H54 (cell line): ENCODE data around the gene SRGAP1.
"Not testable (repeated sequence)": the region's sequence is repeated elsewhere in the genome, so short reads cannot be mapped to it uniquely, and the experiment has no call there.

ENCODE experiments used
- DNase-seq: peaks from one replicate; pipeline ENCODE4 v3.0.0; 2011; ENCODE audit warnings: low spot score, mixed read lengths; ENCODE audit not compliant: insufficient read length
- FAIRE-seq: peaks from 3 replicates; lab custom pipeline; 2011; peaks lifted over from hg19 to GRCh38; lab: Jason Lieb, UNC
- POLR2A ChIP-seq: IDR thresholded peaks from 2 replicates; pipeline ENCODE4 v1.6.1; 2011; ENCODE audit warnings: low read depth, mild to moderate bottlenecking, low read length

The SRGAP1 gene

DNA sequence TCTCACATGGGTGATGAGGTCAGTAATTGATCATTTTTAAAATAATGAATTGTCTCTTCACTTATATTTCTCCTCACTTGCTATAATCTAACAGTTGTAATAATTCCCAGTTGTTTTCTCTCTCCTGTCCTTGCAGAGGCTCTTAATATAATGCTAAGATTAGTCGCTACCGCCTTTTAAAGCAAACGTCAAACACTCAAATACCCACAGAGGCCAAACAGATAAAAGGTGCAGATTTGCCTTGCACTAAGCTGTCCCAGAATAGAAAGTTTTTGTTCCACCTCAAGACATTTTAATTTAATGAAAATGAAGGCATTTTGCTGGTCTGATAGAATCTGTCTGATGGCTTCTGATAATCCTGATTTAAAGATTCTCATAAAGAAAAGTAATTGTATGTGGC is 218.6 kb downstream of the SRGAP1 start:
- FAIRE-seq (peak; percentile 43), DNase-seq (no peak)
- no peak for TF ChIP-seq POLR2A

DNA sequence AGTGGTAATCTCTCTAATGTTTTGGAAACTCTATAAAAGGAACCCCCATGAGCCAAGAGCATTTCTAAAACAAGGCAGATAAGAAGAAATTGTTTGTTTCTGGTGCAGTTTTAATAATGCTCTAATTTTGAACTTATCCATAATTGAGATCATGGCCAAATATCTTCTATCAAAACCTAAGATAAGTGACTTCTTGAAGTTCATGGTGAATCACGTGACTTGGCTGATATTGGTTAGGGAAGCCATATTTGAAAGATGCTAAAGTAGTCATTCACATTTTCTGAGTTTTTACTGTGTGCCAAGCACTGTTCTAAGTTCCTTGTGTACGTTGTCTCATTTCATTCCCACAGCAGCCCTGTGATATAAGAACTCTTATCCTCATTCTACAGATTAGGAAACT is 219.7 kb downstream of the SRGAP1 start:
- FAIRE-seq, result peak; percentile 66
- DNase-seq, result no peak
- no peak for TF ChIP-seq POLR2A

DNA sequence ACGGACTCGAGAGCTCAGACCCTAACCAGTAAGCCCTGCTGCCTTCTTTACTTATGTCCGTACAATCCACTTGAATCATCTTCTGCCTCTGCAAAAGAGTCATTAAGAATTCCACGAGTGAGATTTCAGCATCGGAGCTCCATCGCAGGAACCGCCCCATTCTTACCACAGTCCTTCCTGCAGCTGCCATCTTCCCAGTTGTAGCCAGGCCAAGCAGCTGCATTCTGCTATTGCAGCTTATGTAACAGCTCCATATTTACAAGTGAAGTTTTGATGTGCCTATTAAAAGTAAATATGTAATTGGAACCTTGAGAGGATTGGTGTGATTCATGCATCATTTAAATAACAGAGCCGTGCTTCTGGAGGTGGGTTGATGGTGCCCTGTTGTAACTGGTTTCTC is 220.2 kb downstream of the SRGAP1 start:
- no peak for FAIRE-seq
- no peak for DNase-seq
- TF ChIP-seq POLR2A, result no peak

DNA sequence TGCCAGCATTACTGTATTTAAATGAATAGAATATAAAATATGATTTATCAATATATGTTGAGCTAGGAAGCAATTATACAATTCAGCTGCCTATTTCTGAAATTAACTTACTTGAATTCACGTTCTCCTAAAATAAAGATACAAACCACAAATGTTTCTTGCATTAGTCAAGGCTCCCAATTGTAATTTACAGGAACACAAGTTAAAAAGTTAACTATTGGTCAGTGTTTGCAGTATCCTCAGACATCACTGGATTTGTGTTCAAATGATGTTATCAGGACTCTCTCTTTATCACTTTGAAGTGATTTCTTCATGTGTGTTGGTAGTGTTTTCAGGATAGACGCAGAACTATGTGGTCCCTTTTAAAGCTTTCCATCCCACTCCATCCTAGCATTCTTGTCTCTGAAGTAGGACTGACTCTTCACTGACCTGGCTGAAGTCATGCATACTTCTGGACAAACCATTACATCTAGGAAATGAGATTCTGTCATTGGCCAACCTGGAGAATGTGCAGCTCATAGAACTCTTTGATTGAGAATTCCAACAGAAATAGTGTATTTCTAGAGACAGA is 221.5 kb downstream of the SRGAP1 start:
- TF ChIP-seq POLR2A, result no peak
- FAIRE-seq, result peak; percentile 38
- DNase-seq, result no peak

DNA sequence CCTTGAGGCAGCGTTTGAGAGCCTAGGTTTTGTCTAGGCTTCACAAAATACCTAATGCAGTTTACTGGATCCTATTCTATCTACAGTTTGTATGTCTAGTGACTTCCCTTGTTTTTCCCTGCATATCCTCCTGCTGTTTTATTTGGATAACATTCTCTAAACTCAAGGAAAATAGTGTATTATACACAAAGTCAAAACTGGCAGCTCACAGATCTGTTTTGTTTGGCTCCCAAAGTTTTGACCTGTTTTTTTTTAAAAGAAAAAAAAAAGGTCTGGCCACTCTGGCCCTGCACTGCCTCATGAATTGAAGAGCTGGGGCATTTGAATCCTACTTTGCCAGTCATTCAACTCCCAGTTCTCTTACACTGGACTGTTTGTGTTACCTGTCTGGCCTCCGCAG is 222.3 kb downstream of the SRGAP1 start:
- DNase-seq (no peak), FAIRE-seq (no peak)
- TF ChIP-seq POLR2A, result no peak

DNA sequence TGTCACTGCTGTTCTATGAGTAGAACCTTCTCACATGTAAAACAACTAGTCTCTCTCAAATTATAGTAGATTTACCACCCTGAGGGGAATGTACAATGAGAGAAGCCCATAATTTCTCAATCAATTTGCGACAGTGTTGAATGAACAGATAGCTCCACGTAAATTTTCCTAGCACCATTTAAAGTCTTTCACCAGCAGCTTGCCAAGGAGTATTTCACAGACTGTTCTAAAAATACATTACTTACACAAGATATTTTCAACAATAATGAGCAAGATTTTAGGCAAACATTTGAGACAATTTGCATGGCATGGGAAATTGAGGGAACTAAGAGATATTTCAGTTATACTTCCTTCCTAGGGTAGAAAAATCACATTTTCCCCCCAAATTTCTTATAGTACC is 226.0 kb downstream of the SRGAP1 start:
- no peak for DNase-seq
- no peak for TF ChIP-seq POLR2A
- FAIRE-seq, result no peak

DNA sequence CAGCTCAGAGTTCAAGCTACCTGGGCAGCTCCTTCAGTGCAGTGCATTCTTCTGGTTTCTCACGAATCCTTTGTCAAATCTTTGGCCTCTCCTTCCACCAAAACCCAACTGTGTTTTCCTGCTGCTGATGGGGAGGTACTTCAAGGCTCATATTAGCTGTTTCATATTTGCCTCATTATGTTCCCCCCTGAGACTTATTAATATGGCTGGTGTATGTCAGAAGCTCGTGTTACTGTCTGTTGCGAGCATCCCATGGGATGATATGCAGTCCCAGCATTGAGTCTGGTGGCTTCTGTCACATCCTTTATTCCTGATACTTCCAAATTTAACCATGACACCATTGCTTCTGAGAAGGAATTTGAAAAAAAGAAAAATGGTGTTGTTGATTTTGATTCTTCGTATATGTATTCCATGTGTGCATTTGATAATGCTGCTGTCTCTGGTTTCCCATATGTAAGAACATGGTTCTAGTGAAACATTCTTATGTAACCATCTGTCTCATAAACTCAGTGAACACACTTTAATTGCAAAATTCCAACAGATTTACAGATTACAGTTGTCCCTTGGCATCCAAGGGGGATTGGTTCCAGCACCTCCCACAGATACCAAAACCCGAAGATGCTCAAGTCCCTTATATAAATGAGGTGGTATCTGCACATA is 228.5 kb downstream of the SRGAP1 start:
- no peak for TF ChIP-seq POLR2A
- DNase-seq (no peak), FAIRE-seq (no peak)

DNA sequence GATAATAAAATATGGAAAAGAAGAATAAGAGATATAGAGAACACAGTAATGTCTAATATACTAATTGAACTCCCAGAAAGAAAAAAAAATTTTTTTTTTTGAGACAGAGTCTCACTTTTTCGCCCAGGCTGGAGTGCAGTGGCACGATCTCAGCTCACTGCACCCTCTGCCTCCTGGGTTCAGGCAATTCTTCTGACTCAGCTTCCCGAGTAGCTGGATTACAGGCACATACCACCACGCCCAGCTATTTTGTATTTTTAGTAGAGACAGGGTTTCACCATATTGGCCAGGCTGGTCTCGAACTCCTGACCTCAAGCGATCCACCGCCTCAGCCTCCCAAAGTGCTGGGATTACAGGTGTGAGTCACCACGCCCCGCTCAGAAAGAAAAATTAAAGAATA is 232.1 kb downstream of the SRGAP1 start:
- FAIRE-seq, result not testable (repeated sequence)

DNA sequence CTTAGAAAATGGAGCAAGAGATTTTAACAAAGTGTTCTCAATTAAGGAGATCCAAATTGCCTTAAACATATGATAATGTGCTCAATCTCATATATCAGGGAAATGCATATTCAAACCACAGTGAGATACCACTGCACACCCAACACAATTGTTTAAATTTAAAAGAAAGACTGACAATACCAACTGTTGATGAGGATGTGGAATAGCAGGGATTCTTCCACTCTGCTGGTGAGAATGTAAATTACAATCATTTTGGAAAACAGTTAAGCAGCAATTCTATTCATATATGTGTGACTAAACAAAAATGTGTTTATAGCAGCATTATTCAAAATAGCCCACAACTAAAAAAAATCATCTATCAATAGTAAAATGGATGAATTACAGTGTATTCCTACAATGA is 233.4 kb downstream of the SRGAP1 start:
- TF ChIP-seq POLR2A, result no peak
- no peak for DNase-seq
- FAIRE-seq, result no peak

More for the DNA sequence above, 232.1 kb downstream of the SRGAP1 start:
- DNase-seq, result not testable (repeated sequence)

DNA sequence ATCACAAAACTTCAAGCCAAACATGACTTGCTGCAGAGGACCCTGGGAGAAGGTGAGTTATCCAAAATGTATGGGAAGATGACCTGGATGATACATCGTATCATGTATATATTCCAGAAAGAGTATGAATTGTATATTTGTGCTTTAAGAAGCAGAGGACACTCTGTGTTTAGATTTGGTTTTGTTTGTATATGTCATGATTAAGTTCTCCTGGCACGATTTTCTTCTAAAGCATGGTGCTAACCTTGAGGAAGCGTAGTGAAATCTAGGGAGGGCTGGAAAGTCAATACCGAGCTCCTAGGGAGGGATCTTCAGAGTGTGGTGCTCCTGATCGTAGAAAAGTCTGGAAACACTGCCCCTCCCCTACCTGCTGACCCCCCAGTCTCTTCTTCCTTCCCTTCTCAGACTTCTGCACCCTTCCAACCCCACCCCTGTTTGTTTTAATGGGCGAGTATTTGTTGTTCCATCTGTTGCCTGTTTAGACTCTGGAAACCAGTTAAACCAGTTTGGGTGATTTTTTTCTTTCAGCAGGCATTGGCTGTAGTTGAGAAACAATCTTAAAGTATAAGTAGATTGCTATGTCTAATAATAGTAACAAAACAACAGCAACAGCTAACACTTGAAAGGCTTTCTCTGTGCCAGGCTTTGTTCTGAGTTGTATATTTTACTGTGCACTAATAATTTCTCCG is 236.0 kb downstream of the SRGAP1 start:
- no peak for FAIRE-seq
- no peak for TF ChIP-seq POLR2A
- no peak for DNase-seq

DNA sequence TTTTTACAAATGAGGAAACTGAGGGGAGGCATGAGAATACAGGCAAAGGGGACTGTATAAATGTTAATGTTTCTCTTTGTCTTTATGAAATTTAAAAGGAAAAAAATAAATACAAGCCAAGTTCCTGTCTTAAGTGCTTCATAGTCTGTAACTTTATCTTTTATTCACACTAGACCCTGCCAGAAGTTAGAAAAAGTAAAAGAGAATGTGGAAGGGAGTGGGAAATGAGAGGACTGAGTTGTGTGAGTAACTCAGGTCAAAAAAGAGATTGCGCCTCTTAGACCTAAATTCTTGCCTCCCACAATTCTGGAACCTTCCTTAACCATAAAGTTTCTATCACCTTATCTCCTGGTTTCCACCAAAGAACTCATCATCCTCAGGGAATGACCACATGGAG is 236.5 kb downstream of the SRGAP1 start:
- TF ChIP-seq POLR2A, result no peak
- FAIRE-seq, result no peak
- no peak for DNase-seq

DNA sequence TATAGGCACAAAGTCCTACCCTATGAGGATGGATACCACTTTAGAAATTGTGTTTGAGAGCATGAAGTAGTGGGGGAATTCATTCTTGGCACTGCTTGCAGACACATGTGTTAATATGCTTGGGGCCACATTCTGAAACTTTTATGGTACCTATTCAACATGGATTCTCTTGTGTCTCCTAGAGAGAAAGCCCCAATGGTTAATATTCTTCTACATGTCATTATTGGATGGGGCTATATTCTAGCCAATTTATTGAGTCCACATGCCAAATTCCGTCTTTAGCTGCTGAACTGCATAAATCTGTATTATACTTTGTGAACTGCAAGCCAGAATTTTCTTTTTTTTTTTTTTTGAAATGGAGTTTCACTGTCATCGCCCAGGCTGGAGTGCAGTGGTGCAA is 237.6 kb downstream of the SRGAP1 start:
- FAIRE-seq (no peak), DNase-seq (no peak)

DNA sequence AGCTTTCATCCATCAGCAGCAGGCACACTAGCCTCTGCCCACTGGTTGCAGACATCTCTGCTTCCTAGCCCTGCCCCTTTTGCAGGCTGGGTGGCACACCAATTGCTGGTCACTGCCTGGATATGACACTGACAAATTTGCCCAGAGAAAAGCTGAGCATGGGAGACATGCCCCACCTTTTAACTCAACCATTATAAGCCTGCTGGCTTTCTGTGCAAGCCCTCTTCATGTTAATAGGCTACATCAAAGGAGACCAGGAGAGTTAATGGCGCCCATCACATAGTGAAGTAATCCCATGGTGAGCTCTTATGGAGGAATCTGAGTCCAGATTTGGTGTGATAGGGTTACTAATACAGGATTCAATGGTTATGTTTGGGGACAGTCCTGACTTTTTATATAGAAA is 238.4 kb downstream of the SRGAP1 start:
- no peak for DNase-seq
- no peak for TF ChIP-seq POLR2A
- FAIRE-seq, result no peak

More for the DNA sequence above, 237.6 kb downstream of the SRGAP1 start:
- TF ChIP-seq POLR2A, result no peak

DNA sequence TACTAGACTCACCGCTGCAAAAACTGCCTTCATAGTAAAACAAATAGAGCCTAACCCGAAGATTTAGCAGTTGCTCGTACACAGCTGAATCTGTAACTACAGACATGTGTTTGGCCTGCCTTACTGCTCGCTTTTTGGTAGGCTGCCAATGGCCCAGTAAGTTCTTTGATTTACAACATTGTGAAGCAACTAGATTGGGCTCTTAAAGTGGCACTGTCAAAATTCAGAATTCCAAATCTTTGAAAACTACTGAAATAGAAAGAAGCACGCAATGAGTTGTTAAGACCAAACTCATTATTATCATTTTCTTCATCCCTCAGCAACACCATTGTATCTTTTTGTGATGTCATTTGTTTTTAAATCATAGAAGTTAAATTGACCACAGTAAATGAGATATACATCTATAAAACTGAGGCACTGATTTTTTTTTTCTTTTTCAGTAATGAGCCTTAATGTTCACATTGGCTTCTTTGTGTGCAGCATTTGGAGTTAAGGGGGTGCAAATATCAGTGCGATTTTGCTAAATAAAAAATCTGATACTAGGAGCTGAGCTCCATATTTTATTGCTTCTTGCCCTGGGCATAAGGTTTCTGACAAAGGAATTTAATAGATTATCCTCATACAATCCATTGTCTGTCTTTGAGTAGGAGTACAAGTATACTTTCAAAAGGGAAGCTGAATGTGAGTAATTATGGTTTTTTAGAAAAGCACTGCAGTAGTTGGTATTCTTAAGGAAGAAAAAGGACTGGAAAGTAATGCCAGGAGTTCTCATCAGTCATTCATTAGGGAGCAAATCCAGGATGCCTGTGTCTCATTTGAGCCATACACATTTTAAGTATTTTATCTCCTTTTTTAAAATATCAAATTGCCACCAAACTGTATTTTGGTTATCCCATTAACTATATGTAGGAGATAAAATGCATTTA is 239.0 kb downstream of the SRGAP1 start:
- TF ChIP-seq POLR2A, result no peak
- FAIRE-seq (peak; percentile 97), DNase-seq (no peak)
